Frontal cortex (tissue), 4 donors: ENCODE data around the gene ADCY10. TPM values are rescaled to one million over a fixed set of nuclear protein-coding genes. Genes with fewer than 3 reads are reported as not detected.
A peak's percentile ranks its signal among the peaks of the same experiment; 100 is the strongest.
"Not testable (repeated sequence)": the region's sequence is repeated elsewhere in the genome, so short reads cannot be mapped to it uniquely, and the experiment has no call there.

ENCODE experiments used
- DNase-seq, 2 donors: peaks; one replicate each; pipeline ENCODE4 v3.0.0; 2012; ENCODE audit warnings: low spot score in 2 of 2
- FAIRE-seq: peaks from 2 replicates; lab custom pipeline; 2012; peaks lifted over from hg19 to GRCh38; lab: Jason Lieb, UNC
- total RNA-seq: library from RNA; depleted of rRNA; stranded (reverse); fragments of >200 nt; gene quantifications from one replicate; pipeline ENCODE4 v1.2.3, GENCODE V29; 2014
- donor health status: control.
- donor health status: control.
- donor health status: control.

Gene ADCY10
- total RNA-seq, 1 donor from 2014 or later = 0.41 TPM

DNA sequence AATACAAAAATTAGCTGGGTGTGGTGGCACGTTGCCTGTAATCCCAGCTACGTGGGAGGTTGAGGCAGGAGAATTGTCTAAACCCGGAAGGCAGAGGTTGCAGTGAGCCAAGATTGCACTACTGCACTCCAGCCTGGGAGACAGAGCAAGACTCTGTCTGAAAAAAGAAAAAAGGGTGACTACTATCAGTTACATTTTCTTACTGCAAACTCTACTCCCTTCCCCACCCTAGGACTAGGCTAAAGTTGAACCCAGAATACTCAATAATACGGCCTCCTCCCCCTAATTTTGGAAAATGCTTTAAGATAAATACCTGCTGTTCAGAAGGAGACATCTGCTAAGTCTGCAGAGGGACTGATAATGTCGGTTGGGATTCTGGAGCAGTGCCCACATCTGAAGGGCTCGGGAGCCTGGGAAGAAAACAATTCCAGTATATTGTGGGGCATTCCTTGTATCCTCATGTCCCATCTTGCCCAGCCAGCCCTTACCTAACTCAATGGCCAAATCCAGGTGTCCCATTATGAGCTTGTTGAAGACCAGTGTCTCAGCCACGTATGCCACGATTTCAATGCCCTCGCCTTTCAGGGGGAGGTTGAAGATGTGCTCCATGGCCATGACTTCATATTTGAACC is 89.7 kb downstream of the ADCY10 start:
- DNase-seq (no peak), FAIRE-seq (no peak)

DNA sequence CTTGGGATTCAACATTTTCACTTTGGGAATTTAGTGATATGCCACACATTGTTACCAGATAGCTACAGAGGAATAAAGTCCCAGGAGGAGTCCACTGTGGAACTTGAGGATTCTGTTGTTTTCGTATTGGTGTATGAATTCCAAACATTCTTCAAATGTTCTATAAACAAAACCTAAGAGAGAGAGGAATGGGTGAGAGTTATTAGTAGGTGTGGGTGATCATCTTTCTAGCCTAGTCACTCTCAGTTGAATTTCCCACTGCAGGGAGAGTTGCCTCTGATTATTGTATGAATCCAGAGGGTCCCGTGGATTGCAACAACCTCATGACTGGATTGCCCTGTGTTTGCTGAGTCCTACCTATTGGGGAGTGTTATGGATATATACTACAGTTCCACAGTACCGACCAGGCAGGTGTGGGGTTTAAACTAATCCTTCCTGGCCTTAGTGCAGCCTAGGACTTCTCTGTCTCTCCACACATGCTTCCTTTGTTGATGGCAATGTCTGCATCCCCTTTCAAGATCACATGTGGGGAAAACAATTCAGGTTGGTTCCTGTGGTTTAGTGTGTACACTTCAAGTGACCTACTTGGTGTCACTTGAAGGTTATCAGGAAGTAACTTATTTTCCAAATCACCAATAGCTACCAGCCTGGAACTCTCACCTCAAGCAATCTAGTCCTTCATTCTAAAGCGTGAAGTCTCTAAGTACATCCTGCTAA is 91.8 kb downstream of the ADCY10 start:
- no peak for DNase-seq
- FAIRE-seq = no peak

DNA sequence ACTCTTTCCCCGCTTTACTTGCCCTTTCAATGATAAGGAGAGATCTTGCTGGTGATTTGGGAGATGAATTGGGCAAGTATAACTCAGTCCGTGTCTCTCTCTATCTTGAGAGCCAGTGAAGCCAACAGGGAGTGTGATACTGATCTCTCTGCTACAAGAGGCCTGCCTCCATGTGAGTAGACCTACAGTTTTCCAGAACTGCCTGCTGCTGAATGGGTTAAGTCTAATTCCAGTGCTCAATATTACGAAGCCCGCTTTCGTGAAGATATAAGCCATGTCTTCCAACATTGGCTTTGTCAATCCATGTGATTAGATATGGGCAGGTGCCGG is 92.6 kb downstream of the ADCY10 start:
- DNase-seq = no peak
- FAIRE-seq = no peak

DNA sequence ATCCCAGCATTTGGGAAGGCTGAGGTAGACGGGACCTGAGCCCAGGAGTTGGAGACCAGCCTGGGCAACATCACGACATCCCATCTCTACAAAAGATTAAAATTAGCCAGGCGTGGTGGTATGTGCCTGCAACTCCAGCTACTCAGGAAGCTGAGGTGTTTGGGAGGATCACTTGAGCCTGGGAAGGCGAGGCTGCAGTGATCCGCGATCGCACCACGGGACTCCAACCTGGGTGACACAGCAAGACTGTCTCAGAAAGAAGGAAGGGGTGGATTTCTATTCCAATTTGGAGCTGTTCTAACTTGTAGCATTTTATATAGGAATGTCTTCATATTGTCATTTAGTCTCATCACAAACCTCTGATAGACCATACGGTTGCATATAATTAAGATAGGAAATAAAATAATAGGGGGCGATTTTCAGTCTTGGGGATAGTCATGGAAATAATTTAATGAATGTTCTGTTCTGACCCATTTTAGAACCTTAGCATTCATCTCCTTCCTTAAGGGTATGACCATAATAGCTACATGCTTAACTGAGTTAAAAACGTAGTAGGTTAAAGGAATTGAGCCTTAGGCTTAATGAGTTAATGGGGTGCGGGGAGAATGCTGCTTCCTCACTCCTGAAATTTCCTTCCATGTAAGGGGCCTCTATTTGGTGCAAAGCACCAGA is 93.1 kb downstream of the ADCY10 start:
- FAIRE-seq (no peak), DNase-seq (no peak)

DNA sequence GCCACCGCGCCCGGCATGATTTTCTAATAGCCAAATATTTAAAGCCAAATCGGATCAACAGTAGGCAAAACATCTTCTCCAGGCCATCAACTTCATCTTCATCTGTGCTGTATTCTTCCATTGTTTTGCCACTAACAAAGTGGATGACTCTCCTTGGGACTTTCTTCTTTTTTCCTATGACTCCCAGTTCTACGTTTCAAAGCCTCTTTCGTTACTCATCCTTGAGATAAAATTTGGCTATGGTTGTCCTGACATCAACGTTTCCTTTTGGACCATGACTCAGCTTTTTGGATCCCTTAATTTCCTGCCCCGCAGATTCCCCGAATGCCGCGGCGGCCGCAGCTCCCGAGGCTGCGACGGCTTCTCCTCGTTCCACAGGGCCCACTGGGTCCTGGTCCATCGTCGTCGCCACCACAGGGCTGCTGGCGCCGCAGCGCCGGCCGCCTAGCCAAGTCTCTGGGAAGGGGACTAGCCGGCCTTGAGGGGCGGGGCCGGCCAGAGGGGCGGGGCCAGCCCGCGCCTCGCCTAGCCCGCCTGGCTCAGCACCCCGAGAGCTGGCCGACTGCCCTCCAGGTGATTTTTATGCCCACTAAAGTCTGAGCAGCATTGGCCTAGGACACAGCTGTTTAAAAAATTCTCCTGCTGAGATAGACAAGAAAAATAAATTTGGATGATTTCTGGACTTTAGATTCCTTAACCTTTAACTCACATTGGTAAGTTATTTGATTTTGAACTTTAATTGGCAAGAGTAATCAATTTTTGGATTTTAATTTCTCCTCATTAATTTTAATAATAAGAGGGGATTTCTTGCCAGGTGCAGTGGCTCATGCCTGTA is 93.9 kb downstream of the ADCY10 start:
- FAIRE-seq = no peak

DNA sequence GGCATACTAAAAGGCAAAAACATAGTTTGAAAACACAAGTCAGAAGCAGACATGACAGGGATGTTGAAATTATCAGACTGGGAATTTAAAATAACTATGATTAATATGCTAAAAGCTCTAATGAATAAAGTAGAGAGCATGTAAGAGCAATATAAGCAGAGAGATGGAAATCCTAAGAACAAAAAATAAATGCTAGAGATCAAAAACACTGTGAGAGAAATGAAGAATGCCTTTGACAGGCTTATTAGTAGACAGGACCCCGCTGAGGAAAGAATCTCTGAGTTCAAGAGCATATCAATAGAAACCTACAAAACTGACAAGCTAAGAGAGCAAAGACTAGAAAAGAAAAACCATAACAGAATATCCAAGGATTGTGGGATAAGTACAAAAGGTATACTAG is 98.3 kb downstream of the ADCY10 start:
- no peak for FAIRE-seq
- no peak for DNase-seq

More for the DNA sequence above, 93.9 kb downstream of the ADCY10 start:
- DNase-seq = peak; percentile 45 to 80

DNA sequence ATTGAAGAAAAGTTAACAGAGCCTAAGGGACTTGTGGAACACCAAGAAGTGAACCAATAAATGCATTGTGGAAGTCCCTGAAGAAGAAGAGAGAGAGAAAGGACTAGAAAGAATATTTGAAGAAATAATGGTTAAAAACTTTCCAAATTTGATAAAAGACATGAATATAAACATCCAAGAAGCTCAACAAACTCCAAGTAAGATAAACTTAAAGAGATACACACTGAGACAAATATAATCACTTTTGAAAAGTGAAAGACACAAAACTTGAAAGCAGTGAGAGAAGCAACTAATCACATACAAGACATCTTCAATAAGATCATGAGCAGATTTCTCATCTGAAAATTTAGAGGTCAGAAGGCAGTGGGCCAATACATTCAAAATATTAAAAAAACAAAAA is 101.0 kb downstream of the ADCY10 start:
- no peak for FAIRE-seq
- DNase-seq = no peak

DNA sequence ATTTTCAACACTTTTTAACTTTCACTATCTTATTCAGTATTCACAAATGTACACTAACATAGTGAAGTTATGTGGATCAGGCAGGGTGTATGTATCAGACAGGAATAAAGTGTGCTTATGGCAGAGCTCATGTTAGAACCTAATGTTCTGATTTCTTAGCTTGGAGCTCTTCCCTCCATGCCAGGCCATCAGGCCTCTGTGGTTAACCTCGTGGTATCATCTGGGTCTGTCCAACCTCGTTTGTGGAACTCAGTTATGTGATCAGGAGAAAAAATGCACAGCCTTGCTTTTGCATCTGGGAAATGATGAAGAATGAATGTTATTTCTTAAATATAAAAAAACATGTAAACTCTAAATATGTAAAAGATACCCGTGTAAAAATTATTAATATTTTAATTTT is 105.2 kb downstream of the ADCY10 start:
- FAIRE-seq = peak; percentile 10
- DNase-seq = no peak

DNA sequence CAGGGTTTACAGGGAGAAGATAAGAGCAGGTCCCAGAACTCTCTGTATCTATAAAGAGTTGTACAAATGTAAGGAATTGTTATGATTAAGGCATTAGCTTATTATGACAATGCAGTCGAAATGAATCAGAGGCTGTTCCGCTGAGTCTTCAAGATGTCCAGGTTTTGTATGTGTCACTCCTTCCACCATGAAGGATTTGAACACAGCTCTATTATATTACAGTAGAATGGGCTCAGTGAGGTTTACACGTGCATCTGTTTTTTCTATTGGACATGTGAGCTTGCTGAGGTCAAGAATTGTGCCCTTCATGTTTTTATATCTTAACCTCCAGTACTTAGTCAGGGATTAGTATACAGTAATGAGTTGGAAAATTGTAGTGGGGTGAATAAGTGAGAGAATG is 105.8 kb downstream of the ADCY10 start:
- DNase-seq (no peak), FAIRE-seq (no peak)

DNA sequence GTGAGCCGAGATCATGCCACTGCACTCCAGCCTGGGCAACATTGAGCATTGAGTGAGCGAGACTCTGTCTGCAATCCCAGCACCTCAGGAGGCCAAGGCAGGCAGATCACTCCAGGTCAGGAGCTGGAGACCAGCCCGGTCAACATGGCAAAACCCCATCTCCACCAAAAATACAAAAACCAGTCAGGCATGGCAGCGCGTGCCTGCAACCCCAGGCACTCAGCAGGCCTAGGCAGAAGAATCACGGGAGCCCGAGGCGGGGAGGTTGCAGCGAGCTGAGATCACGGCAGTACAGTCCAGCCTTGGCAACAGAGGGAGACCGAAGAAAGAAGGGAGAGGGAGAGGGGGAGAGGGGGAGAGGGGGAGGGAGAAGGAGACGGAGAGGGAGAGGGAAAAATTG is 107.3 kb downstream of the ADCY10 start:
- not testable (repeated sequence) for DNase-seq, FAIRE-seq

DNA sequence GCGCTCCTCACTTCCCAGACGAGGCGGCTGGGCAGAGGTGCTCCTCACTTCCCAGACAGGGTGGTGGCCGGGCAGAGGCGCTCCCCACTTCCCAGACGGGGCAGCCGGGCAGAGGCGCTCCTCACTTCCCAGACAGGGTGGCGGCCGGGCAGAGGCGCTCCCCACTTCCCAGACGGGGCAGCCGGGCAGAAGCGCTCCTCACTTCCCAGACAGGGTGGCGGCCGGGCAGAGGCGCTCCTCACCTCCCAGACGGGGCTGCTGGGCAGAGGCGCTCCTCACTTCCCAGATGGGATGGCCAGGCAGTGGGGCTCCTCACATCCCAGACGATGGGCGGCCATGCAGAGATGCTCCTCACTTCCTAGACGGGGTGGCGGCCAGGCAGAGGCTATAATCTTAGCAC is 107.7 kb downstream of the ADCY10 start:
- FAIRE-seq = not testable (repeated sequence)

DNA sequence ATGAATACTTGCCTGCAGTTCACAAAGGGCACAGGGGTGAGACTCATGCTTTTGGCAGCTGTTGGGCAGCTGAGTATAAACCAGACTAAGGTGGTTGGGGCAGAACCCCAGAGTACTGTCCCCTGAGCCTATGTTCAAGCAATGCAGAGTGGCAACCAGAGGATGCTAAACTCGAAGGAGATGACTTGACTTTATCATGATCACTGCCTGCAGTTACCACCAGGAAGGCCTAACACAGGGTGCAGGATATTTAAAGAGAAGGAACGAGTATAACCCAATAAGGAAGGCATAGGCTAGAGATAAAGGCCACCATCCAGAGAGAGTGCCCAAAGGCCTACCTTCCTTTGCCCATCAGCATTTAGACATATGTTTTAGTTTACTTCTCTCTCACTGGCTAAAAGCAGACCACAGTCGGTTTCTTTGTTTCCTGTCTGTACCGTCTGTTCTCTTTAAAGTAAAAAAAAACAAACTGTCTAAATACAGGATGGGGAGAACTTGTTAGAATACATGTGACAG is 108.8 kb downstream of the ADCY10 start:
- no peak for DNase-seq
- no peak for FAIRE-seq

More for the DNA sequence above, 107.7 kb downstream of the ADCY10 start:
- DNase-seq = not testable (repeated sequence)

DNA sequence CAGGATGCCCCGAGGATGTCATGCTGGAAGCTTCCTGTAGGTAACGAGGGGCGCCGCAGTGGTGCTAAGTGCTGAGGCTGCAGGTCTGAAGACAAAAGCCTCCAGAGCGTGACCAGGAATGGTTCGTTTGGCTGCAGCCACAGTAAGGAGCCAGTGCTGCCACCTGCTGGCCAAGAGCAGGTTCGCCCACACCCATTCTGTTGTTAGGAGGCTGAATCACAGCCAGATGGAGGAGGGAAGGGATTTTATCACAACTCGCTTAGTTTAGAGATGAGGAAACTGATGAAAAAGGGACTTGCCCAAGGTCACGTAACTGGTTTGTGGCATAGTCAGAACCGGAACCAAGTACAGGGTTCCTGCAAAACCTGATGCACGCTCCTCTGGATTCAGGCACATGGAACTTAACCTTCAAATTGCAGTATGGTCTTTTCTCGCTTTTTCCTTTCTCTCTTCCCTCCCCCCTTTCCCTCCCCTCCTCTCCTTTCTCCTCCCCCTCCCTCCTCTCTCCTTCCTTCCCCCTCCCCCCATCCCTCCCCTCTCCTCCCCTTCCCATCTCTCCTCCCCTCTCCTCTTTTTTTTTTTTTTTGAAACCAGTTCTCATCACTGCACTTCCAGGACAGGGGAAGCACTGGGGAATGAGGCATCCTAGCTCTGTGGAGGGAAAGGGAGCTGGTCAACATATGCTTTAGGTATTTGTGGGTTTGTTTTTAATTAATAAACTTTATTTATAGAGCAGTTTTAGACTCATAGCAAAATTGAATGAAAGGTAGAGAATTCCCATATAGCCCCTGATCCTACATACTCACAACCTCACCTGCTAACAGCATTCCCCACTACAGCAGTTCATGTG is 110.4 kb downstream of the ADCY10 start:
- DNase-seq (peak; percentile 75 to 86), FAIRE-seq (no peak)

DNA sequence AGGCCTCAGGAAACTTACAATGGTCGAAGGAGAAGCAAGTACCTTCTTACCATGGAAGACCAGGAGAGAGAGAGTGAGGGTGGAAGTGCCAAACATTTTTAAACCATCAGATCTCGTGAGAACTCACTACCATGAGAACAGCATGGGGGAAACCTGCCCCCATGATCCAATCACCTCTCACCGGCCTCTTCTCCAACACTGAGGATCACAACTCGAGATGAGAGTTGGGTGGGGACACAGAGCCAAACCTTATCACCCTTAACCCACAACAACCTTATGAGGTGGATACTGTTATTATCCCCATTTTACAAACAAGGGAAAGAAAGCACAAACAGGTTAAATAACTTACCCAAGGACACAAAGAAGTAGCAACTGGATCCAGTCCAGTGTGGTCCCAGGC is 111.7 kb downstream of the ADCY10 start:
- FAIRE-seq (no peak), DNase-seq (no peak)

DNA sequence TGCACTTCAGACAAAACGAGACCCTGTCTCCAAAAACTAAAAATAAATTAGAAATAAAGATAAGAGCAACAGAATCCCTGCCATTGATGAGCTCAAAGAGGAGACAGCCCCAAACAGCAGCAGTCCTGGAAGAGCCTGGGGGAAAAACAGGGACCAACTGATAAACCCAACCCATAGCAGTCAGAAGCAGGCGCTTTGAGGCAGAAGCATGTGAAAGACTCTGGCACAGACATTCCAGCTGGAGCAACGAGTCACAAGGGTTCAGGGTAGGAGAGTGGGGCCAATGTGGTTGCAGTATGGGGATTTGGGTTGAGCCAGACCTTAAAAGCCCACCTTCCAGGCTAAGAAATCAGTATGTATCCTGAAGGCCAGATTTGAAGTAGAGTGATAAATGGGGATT is 113.7 kb downstream of the ADCY10 start:
- no peak for DNase-seq
- no peak for FAIRE-seq

DNA sequence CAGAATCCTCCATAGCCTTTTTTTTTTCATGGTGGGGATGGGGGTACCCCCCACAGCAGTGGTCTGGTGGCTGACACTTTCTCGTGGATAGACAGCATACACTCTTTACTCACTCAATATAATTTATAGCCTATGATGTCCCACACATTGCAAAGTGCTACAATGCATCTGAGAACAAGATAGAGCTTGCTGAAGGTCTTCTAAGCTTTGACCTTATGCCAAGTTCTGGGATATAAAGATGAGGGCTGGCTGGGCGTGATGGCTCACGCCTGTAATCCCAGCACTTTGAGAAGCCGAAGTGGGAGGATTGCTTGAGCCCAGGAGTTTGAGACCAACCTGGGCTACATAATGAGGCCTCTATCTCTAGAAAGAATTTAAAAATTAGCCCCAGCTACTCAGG is 114.2 kb downstream of the ADCY10 start:
- DNase-seq = no peak
- no peak for FAIRE-seq

DNA sequence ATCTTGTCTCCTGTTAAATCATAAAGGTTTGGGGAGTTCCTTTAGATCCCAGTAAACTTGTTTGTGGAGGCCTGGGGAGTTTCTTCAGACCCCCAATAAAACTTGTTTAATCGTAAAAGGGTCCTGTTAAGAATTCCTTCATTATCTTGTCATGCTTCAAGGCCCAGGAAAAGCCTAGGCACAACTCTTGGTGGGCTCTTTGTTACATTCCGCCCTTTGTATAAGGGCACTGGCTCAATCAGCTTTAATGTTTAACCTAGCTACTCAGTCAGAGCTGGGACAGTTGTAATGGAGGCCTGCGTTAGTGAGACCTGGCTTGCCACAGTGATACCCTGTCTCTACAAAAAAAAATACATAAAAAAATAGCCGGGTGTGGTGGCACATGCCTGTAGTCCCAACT is 115.0 kb downstream of the ADCY10 start:
- no peak for FAIRE-seq
- DNase-seq = no peak

DNA sequence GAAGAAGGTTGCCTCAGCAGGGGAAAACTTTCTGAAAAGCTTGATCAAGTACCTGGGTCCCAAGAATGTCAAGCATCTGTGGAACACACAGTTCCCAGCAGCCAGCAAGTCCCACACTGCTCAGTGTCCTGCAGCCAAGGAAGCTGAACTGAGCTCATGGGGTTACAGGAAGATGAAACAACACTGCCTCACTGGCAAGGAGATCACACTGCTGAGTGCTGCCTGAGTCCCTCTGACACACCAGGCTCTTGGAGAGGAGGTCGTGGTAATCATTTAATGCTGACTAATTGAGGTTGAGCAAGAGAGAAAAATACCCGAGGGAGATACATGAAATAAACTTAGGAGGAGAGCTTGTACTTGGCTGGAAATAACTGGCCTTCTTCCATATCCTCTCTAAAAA is 116.9 kb downstream of the ADCY10 start:
- no peak for FAIRE-seq

More for the DNA sequence above, 116.9 kb downstream of the ADCY10 start:
- peak in 1 of 2 donors; percentile 49 for DNase-seq
